HG03095 (cell line): ENCODE results near the gene GDPD5.

ENCODE experiments used
- ATAC-seq: cut with Tn5 transposase; IDR thresholded peaks from one replicate; pipeline ENCODE4 v1.9.1; 2021; ENCODE audit warnings: moderate library complexity; ENCODE audit not compliant: unreplicated experiment

Gene GDPD5

GRCh38 chr11:75525433-75526191 is at the start of gene GDPD5:
GDPD5 (minus strand) TSS chr11:75525941; CDS start chr11:75477735, 48,206 bp downstream.
- peak; percentile 56 for ATAC-seq

GRCh38 chr11:75574698-75575602 is 49.2 kb upstream of the GDPD5 start:
- ATAC-seq: no peak

- ATAC-seq: no peak
Observed at GRCh38 chr11:75572744-75573143, 47.0 kb upstream of the GDPD5 start.

GRCh38 chr11:75571625-75572024 is 45.9 kb upstream of the GDPD5 start:
- ATAC-seq: no peak

GRCh38 chr11:75570559-75571139 is 44.9 kb upstream of the GDPD5 start:
- ATAC-seq: no peak

GRCh38 chr11:75568616-75569219 is 43.0 kb upstream of the GDPD5 start:
- ATAC-seq: no peak

- no peak for ATAC-seq
Observed at GRCh38 chr11:75567971-75568370, 42.2 kb upstream of the GDPD5 start.

GRCh38 chr11:75566763-75567279 is 41.1 kb upstream of the GDPD5 start:
- ATAC-seq: no peak

GRCh38 chr11:75565916-75566762 is 40.4 kb upstream of the GDPD5 start:
- no peak for ATAC-seq

- no peak for ATAC-seq
Observed at GRCh38 chr11:75565221-75565814, 39.6 kb upstream of the GDPD5 start.

- ATAC-seq: no peak
Observed at GRCh38 chr11:75563978-75564552, 38.3 kb upstream of the GDPD5 start.

GRCh38 chr11:75563501-75563977 is 37.8 kb upstream of the GDPD5 start:
- ATAC-seq: no peak

- no peak for ATAC-seq
Observed at GRCh38 chr11:75562836-75563484, 37.2 kb upstream of the GDPD5 start.

- ATAC-seq: peak; percentile 59
Observed at GRCh38 chr11:75562048-75562835, 36.5 kb upstream of the GDPD5 start, which contains the start of gene SERPINH1. SERPINH1 (plus strand) TSS chr11:75562253; CDS start chr11:75566350, 4,097 bp downstream.

GRCh38 chr11:75561426-75562047 is 35.8 kb upstream of the GDPD5 start:
- ATAC-seq: no peak

- no peak for ATAC-seq
Observed at GRCh38 chr11:75560644-75561043, 34.9 kb upstream of the GDPD5 start.
